ENCODE data around the gene DNASE1.

DNA sequence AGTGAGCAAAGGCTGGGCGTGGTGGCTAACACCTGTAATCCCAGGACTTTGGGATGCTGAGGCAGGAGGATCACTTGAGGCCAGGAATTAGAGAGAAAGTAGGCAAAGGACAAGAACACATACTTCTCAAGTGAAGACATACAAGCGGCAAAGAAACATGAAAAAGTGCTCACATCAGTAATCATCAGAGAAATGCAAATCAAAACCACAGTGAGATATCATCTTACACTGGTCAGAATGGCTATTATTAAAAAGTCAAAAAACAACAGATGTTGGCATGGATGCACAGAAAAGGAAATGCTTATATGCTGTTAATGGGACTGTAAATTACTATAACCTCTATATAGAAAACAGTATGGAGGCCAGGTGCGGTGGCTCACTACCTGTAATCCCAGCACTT, 30.8 kb upstream of the DNASE1 start:
- TF ChIP-seq REST (IDR thresholded peaks at IDR 0.05; ENCODE audit: insufficient read depth in 1 of 2, low read depth in 2 of 2, low read length in 2 of 2), result no peak
- no peak for TF ChIP-seq POLR2AphosphoS5 (IDR thresholded peaks at IDR 0.05; ENCODE audit: low read depth, low read length)
- no peak for TF ChIP-seq SIN3A (IDR thresholded peaks at IDR 0.05; ENCODE audit: borderline replicate concordance, insufficient read depth, low read length)
- TF ChIP-seq TAF1 (IDR thresholded peaks at IDR 0.05; ENCODE audit: borderline replicate concordance, insufficient read depth, low read length), result no peak
- no peak for TF ChIP-seq FOXP2 (optimal IDR thresholded peaks at IDR 0.05; ENCODE audit: borderline replicate concordance, extremely low read depth, extremely low read length, insufficient read depth)
